GM12892 (cell line): ENCODE results near the gene GIMAP6. TPM values are rescaled to one million over a fixed set of nuclear protein-coding genes. Genes with fewer than 3 reads are reported as not detected.
"Not testable (repeated sequence)": the region's sequence is repeated elsewhere in the genome, so short reads cannot be mapped to it uniquely, and the experiment has no call there.

Experiments
- DNase-seq: peaks from one replicate; pipeline ENCODE4 v3.0.0; 2011; ENCODE audit not compliant: insufficient read length
- FAIRE-seq: peaks from 2 replicates; lab custom pipeline; 2011; peaks lifted over from hg19 to GRCh38; lab: Jason Lieb, UNC
- POLR2A ChIP-seq: IDR thresholded peaks from 2 replicates; pipeline ENCODE4 v1.6.1; 2011; ENCODE audit warnings: low read depth, low read length, control low read depth
- POLR2AphosphoS5 ChIP-seq: IDR thresholded peaks from 2 replicates; pipeline ENCODE4 v1.6.1; 2011; ENCODE audit warnings: low read depth, low read length, control low read depth
- TAF1 ChIP-seq: IDR thresholded peaks from 2 replicates; pipeline ENCODE4 v1.6.1; 2011; ENCODE audit warnings: low read depth, mild to moderate bottlenecking, control low read depth, low read length, borderline replicate concordance
- polyA plus RNA-seq: library from polyadenylated mRNA; unstranded; fragments of >200 nt; gene quantifications from one replicate; pipeline ENCODE4 v1.2.1, GENCODE V29; 2012; ENCODE audit warnings: missing spikeins, inconsistent platforms; ENCODE audit not compliant: missing spikeins

Gene GIMAP6
- polyA plus RNA-seq = 34.6 TPM

- FAIRE-seq = peak; percentile 98
- TF ChIP-seq POLR2A (peak; percentile 76), POLR2AphosphoS5 (peak; percentile 62; the same call in 1 of the 2 replicates), TAF1 (0 out of 2 replicates have a peak, but pooled peaks have one; percentile 59)
- no peak for DNase-seq
Measured at GRCh38 chr7:150631866-150632864, at the start of gene GIMAP6. TSS of gene GIMAP6 (minus strand) at chr7:150632385. CDS start at chr7:150630142, 2,243 bp downstream.

DNA sequence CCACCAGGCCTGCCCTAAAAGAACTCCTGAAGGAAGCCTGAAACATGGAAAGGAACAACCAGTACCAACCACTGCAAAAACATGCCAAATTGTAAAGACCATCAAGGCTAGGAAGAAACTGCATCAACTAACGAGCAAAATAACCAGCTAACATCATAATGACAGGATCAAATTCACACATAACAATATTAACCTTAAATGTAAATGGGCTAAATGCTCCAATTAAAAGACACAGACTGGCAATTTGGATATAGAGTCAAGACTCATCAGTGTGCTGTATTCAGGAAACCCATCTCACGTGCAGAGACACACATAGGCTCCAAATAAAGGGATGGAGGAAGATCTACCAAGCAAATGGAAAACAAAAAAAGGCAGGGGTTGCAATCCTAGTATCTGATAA is 48.2 kb upstream of the GIMAP6 start:
- not testable (repeated sequence) for DNase-seq, FAIRE-seq

DNA sequence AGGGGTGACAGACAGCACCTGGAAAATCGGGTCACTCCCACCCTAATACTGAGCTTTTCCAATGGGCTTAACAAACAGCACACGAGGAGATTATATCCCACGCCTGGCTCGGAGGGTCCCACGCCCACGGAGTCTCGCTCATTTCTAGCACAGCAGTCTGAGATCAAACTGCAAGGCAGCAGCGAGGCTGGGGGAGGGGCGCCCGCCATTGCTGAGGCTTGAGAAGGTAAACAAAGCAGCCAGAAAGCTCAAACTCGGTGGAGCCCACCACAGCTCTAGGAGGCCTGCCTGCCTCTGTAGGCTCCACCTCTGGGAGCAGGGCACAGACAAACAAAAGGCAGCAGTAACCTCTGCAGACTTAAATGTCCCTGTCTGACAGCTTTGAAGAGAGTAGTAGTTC is 46.4 kb upstream of the GIMAP6 start:
- not testable (repeated sequence) for FAIRE-seq, DNase-seq

GRCh38 chr7:150676854-150677253 is 44.7 kb upstream of the GIMAP6 start:
- not testable (repeated sequence) for FAIRE-seq

DNA sequence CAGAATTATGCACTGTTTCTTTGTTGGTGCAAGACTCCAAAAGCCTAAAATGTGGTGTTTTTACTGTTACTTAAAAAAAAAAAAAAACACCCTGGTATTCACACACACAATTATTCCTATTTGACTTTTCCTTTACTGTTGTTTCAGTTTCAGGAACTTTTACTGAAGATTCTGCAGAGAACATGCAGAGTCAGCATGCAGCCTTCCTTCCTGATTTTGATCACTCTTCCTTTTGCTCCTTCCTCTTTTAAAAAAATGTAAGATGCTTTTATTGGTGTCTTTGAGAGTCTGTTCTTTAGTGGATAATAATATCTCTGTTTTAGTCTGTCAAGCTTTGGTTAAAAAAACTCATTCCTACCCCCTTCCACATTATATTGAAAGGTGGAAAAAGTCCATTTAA is 44.1 kb upstream of the GIMAP6 start:
- FAIRE-seq, DNase-seq: not testable (repeated sequence)

More at GRCh38 chr7:150676854-150677253, 44.7 kb upstream of the GIMAP6 start:
- not testable (repeated sequence) for DNase-seq

DNA sequence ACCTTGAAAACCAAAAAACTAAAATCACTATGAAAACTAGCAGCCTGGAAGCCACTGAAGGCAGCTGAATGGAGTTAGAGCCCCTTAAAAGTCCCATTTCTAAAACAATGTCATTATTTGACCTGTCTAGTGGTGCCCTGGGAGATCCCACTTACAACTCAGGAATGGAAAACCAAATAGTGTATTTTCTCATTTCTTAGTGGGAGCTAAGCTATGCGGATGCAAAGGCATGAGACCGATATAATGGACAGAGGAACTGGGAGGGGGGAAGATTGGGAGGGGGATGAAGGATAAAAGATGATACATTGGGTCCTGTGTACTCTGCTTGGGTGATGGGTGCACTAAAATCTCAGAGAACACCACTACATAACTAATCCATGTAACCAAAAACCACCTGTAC is 43.5 kb upstream of the GIMAP6 start:
- no peak for DNase-seq
- no peak for FAIRE-seq
- TF ChIP-seq TAF1 = no peak
- TF ChIP-seq POLR2A = no peak
- no peak for TF ChIP-seq POLR2AphosphoS5

- FAIRE-seq, DNase-seq: not testable (repeated sequence)
Measured at GRCh38 chr7:150671798-150672585, 39.8 kb upstream of the GIMAP6 start.

DNA sequence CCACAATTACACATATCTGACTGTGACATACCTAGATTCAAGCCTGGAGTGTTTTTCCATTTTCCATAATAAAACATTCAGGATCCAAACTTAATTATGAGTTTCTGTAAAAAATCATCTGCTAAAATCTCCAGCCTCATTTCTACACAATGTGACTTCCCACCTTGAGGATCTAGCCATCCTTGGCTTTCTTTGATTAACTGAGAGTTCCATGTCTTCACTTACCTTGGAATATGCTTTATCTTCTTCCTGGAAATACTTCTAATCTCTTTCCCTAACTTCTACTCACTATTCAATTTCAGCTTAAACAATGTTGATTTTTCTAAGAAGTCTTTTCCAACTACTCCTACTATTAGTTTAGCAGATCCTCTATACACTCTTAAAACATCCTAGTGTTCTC is 36.8 kb upstream of the GIMAP6 start:
- FAIRE-seq (no peak), DNase-seq (no peak)
- TF ChIP-seq POLR2AphosphoS5 (no peak), POLR2A (no peak), TAF1 (no peak)

DNA sequence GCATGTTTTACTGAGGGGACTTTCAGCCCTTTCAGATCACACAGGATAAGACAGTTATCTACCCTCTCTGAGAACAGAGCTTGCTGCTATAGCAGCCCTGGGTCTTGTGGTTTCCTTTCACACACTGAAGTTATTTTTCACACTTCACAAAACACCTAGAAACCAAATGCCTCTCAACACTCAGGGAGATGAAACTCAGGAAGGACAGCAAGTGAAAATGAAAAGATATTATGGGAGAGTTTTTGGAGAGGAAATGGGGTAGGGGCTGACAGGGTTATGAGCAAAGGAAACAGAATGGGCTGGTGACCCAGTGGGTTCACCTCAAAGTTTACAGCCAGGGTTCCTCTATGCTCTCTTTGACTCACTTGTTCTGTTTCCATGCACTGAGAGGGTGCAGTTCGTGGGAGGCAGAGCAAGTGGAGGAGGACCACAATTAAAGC is 36.3 kb upstream of the GIMAP6 start:
- TF ChIP-seq POLR2A (0 out of 2 replicates have a peak, but pooled peaks have one; percentile 40), POLR2AphosphoS5 (no peak)
- FAIRE-seq (peak; percentile 96), DNase-seq (no peak)

DNA sequence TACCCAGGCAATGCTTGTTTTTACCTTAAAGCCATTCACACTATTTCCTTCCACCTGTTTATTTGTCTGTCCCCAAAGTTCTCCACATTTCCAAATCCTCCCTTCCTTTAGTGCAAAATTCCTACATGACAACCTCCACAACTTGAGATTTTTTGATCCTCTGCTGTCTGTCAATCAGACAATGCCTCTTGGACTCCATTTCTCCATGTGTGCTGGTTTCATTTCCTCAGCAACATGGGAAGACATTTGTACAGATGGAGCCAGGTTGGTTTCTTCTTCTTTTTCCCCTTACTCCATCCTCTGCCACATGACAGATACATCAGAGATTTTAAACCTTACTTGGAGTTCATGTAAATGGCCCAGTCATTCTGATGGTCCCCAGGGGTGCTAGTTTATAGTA is 34.2 kb upstream of the GIMAP6 start:
- TF ChIP-seq POLR2A = no peak
- TF ChIP-seq TAF1 = no peak
- TF ChIP-seq POLR2AphosphoS5 = no peak
- DNase-seq (no peak), FAIRE-seq (peak; percentile 68)

DNA sequence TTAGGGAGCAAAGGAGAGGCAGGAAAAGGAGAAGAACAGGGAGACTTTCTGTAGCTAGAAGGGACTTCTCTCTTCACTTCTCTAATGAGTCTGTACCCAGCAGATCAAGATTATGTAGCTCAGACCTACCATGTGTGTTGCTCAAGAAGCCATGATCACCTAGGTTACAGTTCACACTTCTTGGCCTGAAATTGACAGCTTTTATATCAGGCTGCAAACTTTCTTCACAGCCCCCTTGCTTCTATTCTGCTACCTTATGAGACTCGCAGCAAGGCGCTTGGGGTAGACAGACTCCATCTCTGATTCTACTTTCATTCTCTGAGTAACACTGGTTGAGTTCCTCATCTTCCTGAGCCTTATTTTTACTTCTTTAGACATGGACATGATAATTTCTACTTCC is 33.7 kb upstream of the GIMAP6 start:
- TF ChIP-seq TAF1 (no peak), POLR2A (no peak)
- DNase-seq (no peak), FAIRE-seq (peak; percentile 93)

DNA sequence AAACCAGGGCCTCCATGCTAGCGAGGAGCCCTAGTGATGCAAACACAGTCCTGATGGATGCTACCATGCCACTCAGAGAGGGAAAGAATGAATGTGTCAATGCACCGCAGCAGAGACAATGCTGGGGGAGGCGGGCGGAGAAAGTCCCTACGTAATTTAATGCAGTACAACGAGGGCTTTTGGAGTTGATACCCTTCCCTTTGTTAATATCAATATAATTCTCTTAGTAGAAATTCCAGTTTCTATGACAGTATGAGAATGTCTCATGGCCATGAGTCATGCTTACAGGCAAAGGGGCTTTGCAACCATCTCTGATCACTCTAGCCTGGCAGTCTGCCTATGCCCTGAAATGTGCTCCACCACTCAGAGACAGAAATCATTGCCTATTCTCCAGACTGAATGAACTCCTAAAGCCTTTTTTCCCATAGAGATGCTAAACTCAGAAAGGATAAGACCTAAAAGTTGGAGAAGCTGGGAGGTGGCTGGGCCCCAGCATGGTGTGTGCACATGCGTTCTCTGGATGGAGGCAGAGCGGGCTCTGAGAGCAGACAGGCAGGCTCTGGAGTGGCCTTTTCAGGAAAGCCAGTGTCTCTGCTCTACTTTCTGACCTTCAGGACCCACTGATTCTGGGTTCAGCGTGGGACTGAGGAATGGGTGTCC is 33.0 kb upstream of the GIMAP6 start:
- TF ChIP-seq POLR2A (no peak), TAF1 (no peak), POLR2AphosphoS5 (no peak)
- FAIRE-seq (peak; percentile 70), DNase-seq (no peak)
